GM20000 (cell line): ENCODE results near the gene KCTD21.

Experiments
- DNase-seq: peaks from one replicate; pipeline ENCODE4 v3.0.0; 2012; ENCODE audit warnings: low spot score
- CTCF ChIP-seq: IDR thresholded peaks from 2 replicates; pipeline ENCODE4 v1.5.1; 2012; ENCODE audit warnings: mild to moderate bottlenecking, control low read depth; ENCODE audit errors: extremely low read depth, missing control alignments

KCTD21 gene

DNA sequence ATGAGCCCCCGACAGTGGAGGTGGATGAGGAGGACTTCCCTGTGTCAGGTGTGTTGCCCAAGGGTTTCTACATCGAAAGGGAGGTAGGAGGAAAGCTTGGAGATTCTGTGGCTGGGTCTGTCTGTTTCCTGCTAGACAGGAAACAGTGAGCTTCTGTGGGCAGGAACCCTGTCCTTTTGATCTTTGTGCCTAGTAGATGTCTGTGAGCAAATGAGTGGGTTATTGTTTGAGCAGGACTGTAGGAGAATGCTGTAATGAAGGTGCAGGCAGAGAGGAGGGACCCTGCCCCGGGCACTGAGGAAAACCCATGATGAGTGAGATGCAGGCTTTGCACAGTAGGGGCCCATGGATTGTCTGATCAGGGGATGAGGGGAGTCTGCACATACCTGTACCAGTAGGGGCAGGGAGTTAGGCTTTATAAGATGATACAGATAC, 14.3 kb upstream of the KCTD21 start:
- no peak for DNase-seq
- no peak for TF ChIP-seq CTCF

GRCh38 chr11:78201096-78201818, 12.8 kb upstream of the KCTD21 start:
- no peak for TF ChIP-seq CTCF
- no peak for DNase-seq

DNA sequence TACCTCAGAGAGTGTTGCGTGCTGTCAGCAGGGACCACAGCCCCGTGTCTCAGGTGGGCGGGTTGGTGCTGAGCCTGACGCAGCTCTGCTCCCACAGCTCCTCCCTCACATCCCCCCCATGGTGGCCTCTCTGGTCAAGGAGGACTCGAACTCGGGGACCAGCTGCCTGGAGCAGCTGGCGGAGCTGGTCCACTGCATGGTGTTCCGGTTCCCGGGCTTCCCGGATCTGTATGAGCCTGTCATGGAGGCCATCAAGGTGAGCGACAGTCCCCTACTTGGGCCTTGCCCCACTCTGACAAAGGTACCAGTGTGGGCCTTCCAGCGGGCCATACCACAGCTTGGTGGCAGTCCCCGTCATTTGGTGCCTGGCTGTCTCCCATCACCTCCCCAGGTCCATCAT, 12.1 kb upstream of the KCTD21 start:
- DNase-seq: no peak
- no peak for TF ChIP-seq CTCF

GRCh38 chr11:78200061-78200460, 11.6 kb upstream of the KCTD21 start:
- no peak for TF ChIP-seq CTCF
- DNase-seq: no peak

- DNase-seq: no peak
- no peak for TF ChIP-seq CTCF
Measured at GRCh38 chr11:78199653-78200015, 11.2 kb upstream of the KCTD21 start.

GRCh38 chr11:78199015-78199652, 10.7 kb upstream of the KCTD21 start:
- TF ChIP-seq CTCF: no peak
- no peak for DNase-seq

DNA sequence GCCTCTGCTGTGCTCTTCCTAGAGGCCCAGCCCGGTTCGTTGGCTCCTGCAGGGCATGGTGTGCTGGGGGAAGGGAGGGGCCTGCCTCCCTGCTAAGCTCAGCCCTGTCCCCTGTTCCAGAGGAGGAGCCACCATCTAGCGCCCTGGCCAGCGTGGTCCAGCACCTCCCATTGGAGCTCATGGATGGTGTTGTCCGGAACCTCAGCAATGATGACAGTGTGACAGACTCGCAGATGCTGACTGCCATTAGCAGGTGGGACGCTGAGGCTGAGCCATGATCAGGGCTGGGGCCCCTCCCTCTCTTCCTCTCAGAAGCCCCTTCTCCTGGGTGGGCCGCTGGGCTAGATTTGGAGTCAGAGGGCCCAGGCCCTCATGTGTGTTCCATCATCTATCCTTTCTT, 9.4 kb upstream of the KCTD21 start:
- no peak for DNase-seq
- TF ChIP-seq CTCF: no peak
